HG02943 (cell line): Measurements from ENCODE around the gene SLC18A2.
"Not testable (repeated sequence)": the region's sequence is repeated elsewhere in the genome, so short reads cannot be mapped to it uniquely, and the experiment has no call there.

Experiments used
- ATAC-seq: cut with Tn5 transposase; IDR thresholded peaks from one replicate; pipeline ENCODE4 v1.9.1; 2021; ENCODE audit warnings: mild to moderate bottlenecking, low read depth, moderate library complexity; ENCODE audit not compliant: unreplicated experiment

The SLC18A2 gene

DNA sequence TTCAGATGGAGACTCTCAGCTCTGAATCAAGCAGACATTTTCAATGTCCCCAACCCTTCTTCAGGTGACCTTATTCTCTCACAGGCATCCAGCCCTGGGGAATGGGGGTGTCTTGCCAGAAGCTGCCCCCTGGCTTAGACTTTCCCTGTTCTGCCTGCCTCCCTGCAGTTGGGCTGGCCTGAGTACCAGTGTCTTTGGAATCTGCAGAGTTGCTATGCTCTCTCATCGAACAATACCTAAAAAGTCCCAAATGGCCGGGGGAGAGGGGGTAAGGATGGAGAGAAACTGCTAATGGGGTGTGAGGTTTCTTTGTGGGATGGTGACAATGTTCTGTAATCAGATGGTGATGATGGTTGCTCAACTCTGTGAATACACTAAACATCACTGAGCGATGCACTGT, 20.6 kb downstream of the SLC18A2 start:
- no peak for ATAC-seq

GRCh38 chr10:117262291-117262902, 21.5 kb downstream of the SLC18A2 start:
- no peak for ATAC-seq

- no peak for ATAC-seq
Observed at GRCh38 chr10:117262903-117263293, 22.0 kb downstream of the SLC18A2 start.

GRCh38 chr10:117264782-117265181, 23.9 kb downstream of the SLC18A2 start:
- ATAC-seq: no peak

GRCh38 chr10:117266400-117266799, 25.5 kb downstream of the SLC18A2 start:
- ATAC-seq: no peak

- no peak for ATAC-seq
Observed at GRCh38 chr10:117266812-117267211, 25.9 kb downstream of the SLC18A2 start.

DNA sequence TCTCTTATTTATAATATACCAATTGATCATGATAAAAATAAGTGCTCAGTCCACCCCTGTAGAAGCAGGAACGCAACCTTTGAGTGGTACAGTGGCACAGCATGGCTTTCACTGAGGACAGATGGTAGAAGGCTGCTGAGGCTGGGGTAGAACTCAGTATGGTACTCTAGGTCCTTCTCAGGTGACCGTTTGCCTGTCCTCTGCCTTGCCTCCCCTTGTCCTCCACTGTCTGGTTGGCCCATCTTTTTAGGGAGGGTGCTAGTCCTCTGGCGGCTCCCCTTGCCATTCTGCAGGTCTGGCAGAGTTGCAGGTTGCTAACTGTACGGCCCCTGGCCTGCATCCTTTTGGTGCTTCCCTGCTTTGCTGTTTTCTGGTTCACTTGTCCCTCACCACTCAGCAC, 27.3 kb downstream of the SLC18A2 start:
- ATAC-seq: no peak

DNA sequence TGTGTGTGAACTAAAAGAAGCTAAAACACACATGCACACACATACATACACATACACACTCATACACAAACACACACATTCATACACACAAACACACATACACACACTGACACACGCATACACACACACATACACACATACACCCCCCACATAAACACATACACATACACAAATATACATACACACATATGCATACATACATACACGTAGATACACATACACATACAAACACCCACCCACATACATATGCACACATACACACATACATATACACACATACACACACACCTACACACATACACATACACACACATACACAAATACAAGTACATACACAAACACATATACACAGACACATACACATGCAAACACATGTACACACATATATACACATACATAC, 28.0 kb downstream of the SLC18A2 start:
- ATAC-seq: no peak

- no peak for ATAC-seq
Observed at GRCh38 chr10:117271427-117271826, 30.5 kb downstream of the SLC18A2 start.

DNA sequence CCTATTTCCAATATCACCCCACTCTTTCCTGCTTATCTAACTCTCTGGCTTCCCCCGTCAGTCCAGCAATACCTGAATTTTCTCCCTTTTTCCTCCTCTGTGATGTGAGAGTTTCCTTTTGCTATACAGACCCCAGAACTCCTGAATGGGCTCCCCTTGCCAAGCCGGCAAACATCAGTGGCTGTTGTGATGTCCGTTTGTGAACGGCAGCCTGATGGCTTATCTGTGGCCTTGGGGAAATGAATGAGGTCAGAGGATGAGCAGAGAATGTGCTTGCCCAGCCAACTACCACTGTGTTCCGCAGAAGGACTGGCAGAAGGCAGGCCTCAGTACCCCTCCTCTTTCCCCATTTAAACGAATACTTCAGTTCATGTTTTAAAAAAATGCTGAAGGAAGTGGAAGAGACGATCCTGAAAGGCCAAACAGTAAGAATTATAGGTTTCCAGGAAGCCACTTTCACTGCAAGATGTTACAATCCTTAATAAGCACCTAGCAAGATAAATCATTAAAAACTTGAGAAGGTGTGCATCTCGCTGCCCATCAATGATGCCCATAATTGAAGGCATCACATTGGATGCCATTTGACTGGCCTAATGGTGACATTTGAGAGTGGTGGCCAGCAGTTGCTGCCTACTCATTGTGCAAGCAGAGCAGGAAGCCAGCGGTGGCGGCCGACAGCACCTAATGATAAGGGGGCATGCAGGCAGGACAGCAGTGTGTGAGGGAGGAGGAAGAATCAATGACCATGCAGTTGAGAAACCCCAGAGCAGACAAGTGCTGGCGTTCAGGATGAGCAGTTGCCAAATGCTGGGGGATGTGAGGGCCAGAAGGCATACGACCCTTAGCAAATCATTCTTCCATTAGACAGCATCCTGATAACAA, 31.5 kb downstream of the SLC18A2 start:
- no peak for ATAC-seq

DNA sequence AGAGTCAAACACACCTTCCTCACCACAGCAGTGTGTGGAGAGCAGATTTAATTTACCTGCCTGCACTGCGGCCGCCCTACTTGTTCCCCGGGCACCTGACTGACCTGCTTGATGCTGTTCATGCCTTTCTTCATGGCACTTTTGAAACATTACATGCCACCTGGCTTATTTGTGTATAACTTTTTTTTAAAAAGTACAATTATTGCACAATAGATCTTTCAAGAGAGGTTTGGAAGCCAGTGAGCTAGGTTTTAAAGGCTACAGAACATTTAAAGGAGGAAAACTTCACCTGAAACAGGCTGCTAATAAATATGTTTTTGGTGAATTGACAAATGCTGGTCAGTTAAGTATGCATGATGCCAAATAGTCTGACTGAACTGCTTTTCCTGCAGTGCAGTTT, 33.1 kb downstream of the SLC18A2 start:
- ATAC-seq: no peak

DNA sequence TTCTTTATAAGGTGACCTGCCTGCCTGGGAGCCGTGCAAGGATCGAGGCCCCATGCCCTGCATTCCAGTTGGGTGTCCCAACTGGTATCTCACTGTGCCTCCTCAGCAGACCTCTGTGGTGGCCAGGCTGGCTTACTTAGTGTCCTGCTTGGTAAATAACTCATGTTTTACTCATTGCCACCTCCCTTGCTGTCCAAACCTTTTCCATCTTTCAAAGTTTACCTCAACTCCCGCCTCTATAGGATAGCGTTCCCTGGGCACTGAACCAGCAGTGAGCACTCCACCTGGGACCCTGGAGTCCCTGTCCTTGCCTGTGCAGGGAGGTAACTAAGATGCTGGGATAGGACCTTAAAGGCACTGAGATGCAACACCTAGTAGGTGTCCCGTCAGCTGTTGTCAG, 33.6 kb downstream of the SLC18A2 start:
- ATAC-seq: no peak

GRCh38 chr10:117275121-117275520, 34.2 kb downstream of the SLC18A2 start:
- ATAC-seq: no peak

- no peak for ATAC-seq
Observed at GRCh38 chr10:117277675-117278074, 36.8 kb downstream of the SLC18A2 start.

GRCh38 chr10:117284716-117285494, 44.0 kb downstream of the SLC18A2 start:
- no peak for ATAC-seq

DNA sequence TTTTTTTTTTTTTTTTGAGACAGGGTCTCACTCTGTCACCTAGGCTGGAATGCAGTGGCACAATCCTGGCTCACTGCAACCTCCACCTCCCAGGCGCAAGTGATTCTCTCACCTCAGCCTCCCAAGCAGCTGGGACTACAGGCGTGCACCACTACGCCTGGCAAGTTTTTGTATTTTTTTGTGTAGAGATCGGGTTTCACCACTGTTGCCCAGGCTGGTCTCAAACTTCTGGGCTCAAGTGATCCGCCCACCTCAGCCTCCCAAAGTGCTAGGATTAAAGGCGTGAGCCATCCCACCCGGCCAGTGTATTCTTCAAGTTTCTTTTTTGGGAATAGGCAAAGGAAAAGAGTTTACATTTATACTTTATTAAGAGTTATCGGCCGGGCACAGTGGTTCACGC, 50.0 kb downstream of the SLC18A2 start:
- not testable (repeated sequence) for ATAC-seq

DNA sequence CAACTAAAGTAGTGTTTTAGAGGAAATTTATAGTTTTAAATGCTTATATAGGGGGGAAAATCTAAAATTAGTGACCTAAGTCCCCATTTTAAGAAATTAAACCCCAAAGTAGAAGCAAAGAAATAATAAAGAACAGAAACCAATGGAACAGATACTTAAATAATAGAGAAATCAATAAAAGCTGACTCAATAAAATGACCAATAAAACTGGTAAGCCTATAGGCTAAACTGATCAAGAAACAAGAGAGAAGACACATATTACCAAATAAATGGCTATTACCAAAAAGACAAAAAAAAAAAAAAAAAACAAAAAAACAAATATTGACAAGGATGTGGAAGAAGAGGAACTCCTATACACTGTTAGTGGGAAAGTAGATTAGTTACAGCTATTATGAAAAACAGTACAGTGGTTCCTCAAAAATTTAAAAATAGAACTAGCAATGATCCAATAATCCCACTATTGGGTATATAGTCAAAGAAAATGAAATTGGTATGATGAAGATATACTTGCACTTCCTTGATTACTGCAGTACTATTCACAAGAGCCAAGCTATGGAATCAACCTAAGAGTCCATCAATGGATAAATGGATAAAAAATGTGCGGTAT, 53.2 kb downstream of the SLC18A2 start:
- ATAC-seq: no peak

DNA sequence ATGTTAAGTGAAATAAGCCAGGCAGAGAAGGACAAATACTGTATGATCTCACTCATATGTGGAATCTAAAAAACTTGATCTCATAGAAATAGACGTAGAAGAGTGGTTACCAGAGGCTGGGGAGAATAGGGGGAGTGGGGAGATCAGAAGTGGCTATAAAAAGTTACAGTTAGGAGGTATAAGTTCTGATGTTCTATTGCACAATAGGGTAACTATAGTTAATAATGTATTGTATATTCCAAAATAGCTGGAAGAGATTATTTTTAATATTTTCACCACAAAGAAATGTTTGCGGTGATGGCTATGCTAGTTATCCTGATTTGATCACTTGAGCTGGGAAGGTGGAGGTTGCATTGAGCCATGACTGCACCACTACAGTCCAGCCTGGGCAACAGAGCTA, 53.8 kb downstream of the SLC18A2 start:
- no peak for ATAC-seq

GRCh38 chr10:117298219-117298618, 57.3 kb downstream of the SLC18A2 start:
- no peak for ATAC-seq

GRCh38 chr10:117299435-117299834, 58.5 kb downstream of the SLC18A2 start:
- no peak for ATAC-seq

GRCh38 chr10:117300671-117301070, 59.8 kb downstream of the SLC18A2 start:
- no peak for ATAC-seq
